Common myeloid progenitor, CD34-positive (primary cell): ENCODE data around the gene FASN.

ENCODE experiments used
- CTCF ChIA-PET: fragments of 350-600 bp; sonication (Branson Sonifier 250); formaldehyde crosslinking; loops from one replicate; lab custom pipeline; 2021; ENCODE audit warnings: antibody characterized with exemption; lab: Charles Lee
- POLR2A ChIA-PET: fragments of 350-600 bp; sonication (Branson Sonifier 250); formaldehyde crosslinking; loops from one replicate; lab custom pipeline; 2021; ENCODE audit warnings: antibody characterized with exemption; lab: Charles Lee
- DNase-seq, 3 donors: peaks; one replicate each; pipeline versions ENCODE4 v3.0.0 to v3.0.0-alpha.2; 2013
- H3K27ac ChIP-seq, 2 experiments: 1 replicate in 1 of 2; 2 replicates in 1 of 2; pipeline ENCODE4 v1.7.0; 2013; ENCODE audit warnings: inconsistent platforms in 2 of 2, low read length in 2 of 2, mild to moderate bottlenecking in 2 of 2, low read depth in 1 of 2, moderate library complexity in 1 of 2; ENCODE audit not compliant: severe bottlenecking in 2 of 2, insufficient read depth in 1 of 2, poor library complexity in 1 of 2
- H3K27me3 ChIP-seq, 5 experiments: replicated peaks in 2 of 5; 1 replicate in 3 of 5; 2 replicates in 2 of 5; pipeline versions ENCODE4 v1.6.1 to v1.7.0; 2013; ENCODE audit warnings: low read length in 4 of 5, mild to moderate bottlenecking in 2 of 5, moderate library complexity in 2 of 5, inconsistent platforms in 1 of 5; ENCODE audit not compliant: insufficient read depth in 5 of 5, control insufficient read depth in 4 of 5
- H3K36me3 ChIP-seq, 4 experiments: 1 replicate in 2 of 4; 2 replicates in 2 of 4; pipeline versions ENCODE4 v1.6.1 to v1.7.0; 2013; ENCODE audit warnings: low read length in 3 of 4, control low read depth in 1 of 4, mild to moderate bottlenecking in 1 of 4; ENCODE audit not compliant: control insufficient read depth in 4 of 4, insufficient read depth in 4 of 4
- H3K4me1 ChIP-seq, 4 experiments: 1 replicate in 3 of 4; 2 replicates in 1 of 4; pipeline versions ENCODE4 v1.6.1 to v1.7.1; 2013; ENCODE audit warnings: low read length in 3 of 4, mild to moderate bottlenecking in 3 of 4, control low read depth in 1 of 4, inconsistent platforms in 1 of 4, moderate library complexity in 1 of 4; ENCODE audit not compliant: control insufficient read depth in 4 of 4, insufficient read depth in 4 of 4; ENCODE audit errors: control extremely low read depth in 1 of 4
- H3K4me3 ChIP-seq, 7 experiments: 1 replicate in 4 of 7; 2 replicates in 3 of 7; pipeline versions ENCODE4 v1.5.1 to v1.7.0; 2013; ENCODE audit warnings: mild to moderate bottlenecking in 7 of 7, low read length in 6 of 7, moderate library complexity in 6 of 7, inconsistent platforms in 2 of 7, low read depth in 2 of 7, control low read depth in 1 of 7; ENCODE audit not compliant: insufficient read depth in 4 of 7, control insufficient read depth in 1 of 7; ENCODE audit errors: extremely low read depth in 1 of 7
- H3K9me3 ChIP-seq, 5 experiments: 1 replicate in 4 of 5; 2 replicates in 1 of 5; pipeline versions ENCODE4 v1.6.1 to v1.7.1; 2013; ENCODE audit warnings: low read length in 4 of 5, mild to moderate bottlenecking in 2 of 5, inconsistent platforms in 1 of 5, low read depth in 1 of 5, moderate library complexity in 1 of 5; ENCODE audit not compliant: control insufficient read depth in 4 of 5, insufficient read depth in 2 of 5; ENCODE audit errors: control extremely low read depth in 1 of 5
- WGBS: methylation state at CpG from one replicate; pipeline ENCODE4 v1.1.5; 2013; ENCODE audit not compliant: insufficient coverage; 5-methylcytosine and 5-hydroxymethylcytosine counted together

The FASN gene

DNA sequence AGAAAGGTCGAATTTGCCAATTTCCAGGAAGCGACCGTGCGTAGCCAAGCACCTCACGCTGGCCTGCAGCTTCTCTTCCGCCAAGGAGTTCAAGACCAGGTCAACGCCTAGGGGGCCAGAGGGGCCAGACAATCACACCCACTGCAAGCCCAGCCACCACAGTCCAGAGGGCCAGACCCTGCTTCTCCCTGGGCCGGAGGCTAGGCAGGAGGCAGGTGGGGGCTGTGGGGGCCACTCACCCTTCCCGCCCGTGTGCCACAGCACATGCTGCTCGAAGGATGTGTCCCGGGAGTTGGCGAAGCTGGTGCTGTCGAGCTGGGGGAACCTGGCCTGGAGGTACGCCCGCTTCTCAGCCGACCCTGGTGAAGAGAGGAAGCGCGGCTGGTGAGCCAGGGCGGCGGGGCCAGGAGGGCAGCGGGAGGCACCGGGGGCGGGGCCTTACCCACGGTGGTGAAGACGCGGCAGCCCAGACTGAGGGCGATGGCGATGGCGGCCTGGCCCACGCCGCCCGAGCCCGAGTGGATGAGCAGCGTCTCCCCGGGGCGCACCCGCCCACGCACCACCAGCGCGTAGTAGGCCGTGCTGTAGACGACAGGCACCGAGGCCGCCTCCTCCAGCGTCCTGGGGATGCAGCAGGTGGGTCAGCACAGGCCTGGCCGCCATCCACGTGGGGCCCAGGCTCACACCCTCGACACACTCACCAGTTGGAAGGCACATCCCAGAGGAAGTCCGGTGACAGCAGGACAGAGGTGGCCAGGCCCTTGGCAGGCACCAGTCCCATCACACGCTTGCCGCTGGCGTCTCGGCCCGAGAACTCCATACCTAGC, 14.3 kb downstream of the FASN start:
- no peak overlapping the region for H3K27ac ChIP-seq
- DNase-seq = no peak
- POLR2A ChIA-PET = no interaction called here

DNA sequence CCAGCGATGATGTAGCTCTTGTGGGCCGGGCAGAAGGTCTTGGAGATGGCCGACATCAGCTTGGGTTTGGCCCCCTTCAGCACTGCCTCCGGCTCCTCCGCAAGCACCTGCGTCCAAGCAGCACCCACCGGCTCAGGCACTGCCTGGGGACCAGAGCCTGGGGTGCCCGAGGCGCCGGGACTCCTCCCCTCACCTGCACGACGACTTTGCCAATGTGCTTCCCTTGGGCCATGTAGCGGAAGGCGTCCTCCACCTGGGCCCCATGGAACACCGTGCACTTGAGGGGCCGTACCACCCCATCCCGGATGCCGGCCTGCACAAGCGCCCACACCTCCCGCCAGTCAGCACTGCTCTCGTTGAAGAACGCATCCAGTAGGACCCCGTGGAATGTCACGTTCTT, 15.0 kb downstream of the FASN start:
- no peak for DNase-seq
- ChIA-PET POLR2A (no interaction called here), CTCF (no interaction called here)
- H3K4me3 ChIP-seq = no peak overlapping the region
- no peaks in the 10 kb centered on the region for H3K4me1 ChIP-seq
- no peaks in the 10 kb centered on the region for H3K27me3 ChIP-seq
- H3K27ac ChIP-seq = no peak overlapping the region
- H3K9me3 ChIP-seq = no peaks in the 10 kb centered on the region
- H3K36me3 ChIP-seq = peaks cover 3 to 98% (median 68%) of the 10 kb centered on the region in 4 experiments
- 99% methylated on average over 23 of the region's 24 CpGs for WGBS

More for the DNA sequence above, 14.3 kb downstream of the FASN start:
- no peaks in the 10 kb centered on the region for H3K27me3 ChIP-seq
- H3K4me3 ChIP-seq = no peak overlapping the region
- no peaks in the 10 kb centered on the region for H3K9me3 ChIP-seq
- no peaks in the 10 kb centered on the region for H3K4me1 ChIP-seq
- 96% methylated on average over 45 of the region's 55 CpGs for WGBS
- CTCF ChIA-PET = no interaction called here
- peaks cover 3 to 98% (median 70%) of the 10 kb centered on the region in 4 experiments for H3K36me3 ChIP-seq

DNA sequence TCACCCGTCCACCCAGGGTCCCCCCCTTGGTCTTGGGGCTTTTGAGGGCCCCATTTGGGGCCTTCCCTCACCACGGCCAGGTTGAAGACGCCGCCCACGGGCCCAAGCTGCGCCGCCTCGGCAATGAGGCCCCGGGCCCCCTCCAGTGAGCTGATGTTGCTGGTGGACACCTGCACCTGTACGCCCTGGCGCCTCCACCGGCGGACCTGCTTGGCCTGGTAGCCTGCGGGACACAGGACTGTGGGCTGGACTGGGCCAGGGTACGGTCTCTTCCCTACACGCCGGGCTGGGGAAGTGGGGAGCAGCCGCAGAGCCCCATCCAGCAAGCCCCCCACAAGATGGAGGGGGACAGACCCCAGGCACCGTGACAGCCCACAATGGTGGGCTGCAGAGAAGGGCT, 15.6 kb downstream of the FASN start:
- no peaks in the 10 kb centered on the region for H3K4me1 ChIP-seq
- POLR2A ChIA-PET = no interaction called here
- 94% methylated on average over 19 of the region's 19 CpGs for WGBS
- no peak overlapping the region for H3K27ac ChIP-seq
- no peak overlapping the region for H3K4me3 ChIP-seq
- no peaks in the 10 kb centered on the region for H3K9me3 ChIP-seq
- no peak for DNase-seq
- no peaks in the 10 kb centered on the region for H3K27me3 ChIP-seq
- peaks cover 3 to 95% (median 65%) of the 10 kb centered on the region in 4 experiments for H3K36me3 ChIP-seq
- CTCF ChIA-PET = no interaction called here

GRCh38 chr17:82081966-82082365, 16.1 kb downstream of the FASN start:
- ChIA-PET POLR2A (no interaction called here), CTCF (no interaction called here)
- H3K27ac ChIP-seq = no peak overlapping the region
- H3K4me1 ChIP-seq = no peaks in the 10 kb centered on the region
- no peak overlapping the region for H3K4me3 ChIP-seq
- H3K36me3 ChIP-seq = peaks cover 3 to 90% (median 61%) of the 10 kb centered on the region in 4 experiments
- no peaks in the 10 kb centered on the region for H3K9me3 ChIP-seq
- 96% methylated on average over 22 of the region's 22 CpGs for WGBS
- no peaks in the 10 kb centered on the region for H3K27me3 ChIP-seq
- no peak for DNase-seq

DNA sequence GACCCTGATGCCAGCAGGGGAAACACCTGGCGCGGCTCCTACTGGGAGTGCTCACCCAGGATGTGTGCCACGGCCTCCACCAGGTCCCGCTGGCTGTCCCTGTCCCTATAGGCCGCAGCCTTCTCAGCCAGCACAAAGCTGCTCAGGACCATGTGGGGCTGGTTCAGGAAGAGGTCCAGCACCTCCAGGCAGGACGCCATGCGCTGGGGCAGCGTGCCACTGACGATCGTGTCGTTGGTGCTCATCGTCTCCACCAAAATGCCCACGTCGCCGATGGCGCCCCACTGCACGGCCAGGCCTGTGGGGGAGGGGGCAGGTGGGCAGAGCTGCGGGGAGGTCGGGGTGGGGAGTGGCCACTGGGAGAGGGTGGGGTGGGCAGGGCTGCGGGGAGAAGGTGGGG, 16.5 kb downstream of the FASN start:
- H3K27me3 ChIP-seq = no peaks in the 10 kb centered on the region
- WGBS = over 99% methylated on average over 17 of the region's 20 CpGs
- H3K4me1 ChIP-seq = no peaks in the 10 kb centered on the region
- no peak overlapping the region for H3K27ac ChIP-seq
- CTCF ChIA-PET = interaction anchor here (1.6 kb wide), 1 partner anchor 17 kb away, joined by 4 read pairs; no protein-coding TSS in a partner anchor
- no peak for DNase-seq
- POLR2A ChIA-PET = interaction anchor here (1.4 kb wide), 1 partner anchor 17 kb away, joined by 3 read pairs; the partner anchor contains the start of gene FASN
- H3K9me3 ChIP-seq = no peaks in the 10 kb centered on the region
- H3K36me3 ChIP-seq = peaks cover 3 to 89% (median 58%) of the 10 kb centered on the region in 4 experiments
- no peak overlapping the region for H3K4me3 ChIP-seq

GRCh38 chr17:82080789-82081464, 17.1 kb downstream of the FASN start:
- ChIA-PET POLR2A (interaction anchor here (0.7 to 1.4 kb wide), 2 partner anchors 9 to 17 kb away, joined by 3 read pairs; partner anchors contain the start of gene FASN), CTCF (interaction anchor here (1.6 kb wide), 1 partner anchor 18 kb away, joined by 4 read pairs; no protein-coding TSS in a partner anchor)
- no peaks in the 10 kb centered on the region for H3K27me3 ChIP-seq
- no peaks in the 10 kb centered on the region for H3K9me3 ChIP-seq
- no peak overlapping the region for H3K4me3 ChIP-seq
- 98% methylated on average over 43 of the region's 44 CpGs for WGBS
- H3K36me3 ChIP-seq = peaks cover 3 to 83% (median 55%) of the 10 kb centered on the region in 4 experiments
- no peak overlapping the region for H3K27ac ChIP-seq
- H3K4me1 ChIP-seq = no peaks in the 10 kb centered on the region
- no peak for DNase-seq
